Nephron (organoid): ENCODE data around the gene HAND1.
A peak's percentile ranks its signal among the peaks of the same experiment; 100 is the strongest.

Experiments used
- H3K27ac Mint-ChIP-seq, 3 experiments: 2 replicates each; pipeline ENCODE4 v1.8.0; 2020; ENCODE audit warnings: mixed read lengths in 3 of 3, mild to moderate bottlenecking in 2 of 3, moderate library complexity in 1 of 3
- H3K27me3 Mint-ChIP-seq: 2 replicates; pipeline ENCODE4 v1.8.0; 2021; ENCODE audit warnings: low read depth, mild to moderate bottlenecking, moderate library complexity, mixed read lengths
- H3K36me3 Mint-ChIP-seq: 2 replicates; pipeline ENCODE4 v1.8.0; 2020; ENCODE audit warnings: low read depth, mixed read lengths
- H3K4me1 Mint-ChIP-seq: 2 replicates; pipeline ENCODE4 v1.8.0; 2020; ENCODE audit warnings: mixed read lengths
- H3K4me3 Mint-ChIP-seq, 3 experiments: 2 replicates each; pipeline ENCODE4 v1.8.0; 2020; ENCODE audit warnings: mild to moderate bottlenecking in 3 of 3, mixed read lengths in 3 of 3, moderate library complexity in 2 of 3
- H3K9me3 Mint-ChIP-seq: 2 replicates; pipeline ENCODE4 v1.8.0; 2020; ENCODE audit warnings: mixed read lengths
- TF ChIP-seq, protein P1 (sequence below), 3 experiments: fragments of 200-600 bp; sonication (generic); IDR thresholded peaks; one replicate each; pipeline ENCODE4 v1.5.0; 2021; ENCODE audit warnings: antibody characterized with exemption in 3 of 3; ENCODE audit not compliant: unreplicated experiment in 3 of 3

HAND1 gene

DNA sequence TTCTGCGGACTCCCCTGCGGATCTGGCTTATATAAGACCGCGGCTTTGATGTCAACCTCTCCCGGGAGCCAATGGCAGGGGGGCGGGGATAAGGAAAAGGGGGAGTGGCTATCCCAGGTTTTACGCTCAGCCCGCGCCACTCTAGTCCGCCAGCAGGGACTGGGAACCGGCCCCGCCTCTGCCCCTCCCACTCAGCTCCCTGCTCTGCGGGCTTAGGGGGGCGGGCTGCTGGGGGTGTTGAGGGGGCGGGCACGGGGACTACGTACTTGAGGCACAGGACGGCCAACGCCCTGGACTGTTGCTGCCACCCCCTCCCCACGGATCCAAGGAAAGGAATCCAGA lies at the start of gene HAND1:
Gene HAND1 (minus strand): TSS at position 4 of the 342 bp plus-strand sequence. CDS start 219 bp downstream, outside the sequence.
- Mint-ChIP-seq H3K27me3 (peaks cover 100% of the 10 kb centered on the region), H3K9me3 (no peaks in the 10 kb centered on the region), H3K27ac (no peak within 1 kb of the TSS), H3K36me3 (no peaks in the 10 kb centered on the region), H3K4me1 (peaks cover 53% of the 10 kb centered on the region), H3K4me3 (peak within 1 kb of the TSS; percentile 35 to 55 (median 43))
- TF ChIP-seq, protein P1, sequence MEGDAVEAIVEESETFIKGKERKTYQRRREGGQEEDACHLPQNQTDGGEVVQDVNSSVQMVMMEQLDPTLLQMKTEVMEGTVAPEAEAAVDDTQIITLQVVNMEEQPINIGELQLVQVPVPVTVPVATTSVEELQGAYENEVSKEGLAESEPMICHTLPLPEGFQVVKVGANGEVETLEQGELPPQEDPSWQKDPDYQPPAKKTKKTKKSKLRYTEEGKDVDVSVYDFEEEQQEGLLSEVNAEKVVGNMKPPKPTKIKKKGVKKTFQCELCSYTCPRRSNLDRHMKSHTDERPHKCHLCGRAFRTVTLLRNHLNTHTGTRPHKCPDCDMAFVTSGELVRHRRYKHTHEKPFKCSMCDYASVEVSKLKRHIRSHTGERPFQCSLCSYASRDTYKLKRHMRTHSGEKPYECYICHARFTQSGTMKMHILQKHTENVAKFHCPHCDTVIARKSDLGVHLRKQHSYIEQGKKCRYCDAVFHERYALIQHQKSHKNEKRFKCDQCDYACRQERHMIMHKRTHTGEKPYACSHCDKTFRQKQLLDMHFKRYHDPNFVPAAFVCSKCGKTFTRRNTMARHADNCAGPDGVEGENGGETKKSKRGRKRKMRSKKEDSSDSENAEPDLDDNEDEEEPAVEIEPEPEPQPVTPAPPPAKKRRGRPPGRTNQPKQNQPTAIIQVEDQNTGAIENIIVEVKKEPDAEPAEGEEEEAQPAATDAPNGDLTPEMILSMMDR (IDR thresholded peaks at IDR 0.05; ENCODE audit: unreplicated experiment in 3 of 3), result no peak

DNA sequence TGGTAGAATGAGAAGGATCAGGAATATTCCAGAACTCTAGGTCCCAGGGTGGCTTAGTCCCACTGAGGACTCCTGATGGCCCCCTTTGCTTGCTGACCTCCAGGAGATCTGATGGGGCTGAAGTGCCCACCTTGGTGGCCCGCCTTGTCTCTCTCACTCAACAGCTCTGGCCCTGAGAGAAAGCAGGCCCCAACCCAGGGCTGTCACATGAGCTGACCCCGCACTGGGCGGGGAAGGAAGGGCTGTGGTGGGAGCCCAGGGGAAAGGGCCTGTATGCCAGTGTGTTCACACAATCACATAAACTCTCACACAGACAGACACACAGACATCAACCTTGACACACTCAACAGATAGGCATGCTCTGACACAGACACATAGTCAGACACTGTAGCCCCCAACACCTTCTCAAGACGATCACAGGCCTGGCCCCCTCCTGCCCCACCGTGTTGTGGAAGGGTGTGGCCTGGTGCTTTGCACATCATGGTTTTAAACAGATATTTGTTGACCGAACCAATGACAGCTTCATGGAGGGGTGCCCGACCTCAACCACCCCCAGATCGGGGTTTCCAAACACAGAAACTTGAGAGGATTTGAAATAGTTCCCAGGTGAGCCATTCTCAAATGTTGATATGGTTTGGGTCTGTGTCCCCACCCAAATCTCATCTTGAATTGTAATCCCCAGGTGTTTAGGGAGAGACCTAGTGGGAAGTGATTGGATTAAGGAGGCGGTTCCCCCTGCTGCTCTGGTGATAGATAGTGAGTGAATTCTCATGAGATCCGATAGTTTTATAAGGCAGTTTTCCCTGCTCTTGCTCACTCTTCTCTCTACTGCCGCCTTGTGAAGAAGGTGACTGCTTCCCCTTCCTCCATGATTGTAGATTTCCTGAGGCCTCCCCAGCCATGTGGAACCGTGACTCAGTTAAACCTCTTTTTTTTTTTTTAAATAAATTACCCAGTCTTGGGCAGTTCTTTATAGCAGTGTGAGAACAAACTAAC lies 48.5 kb upstream of the HAND1 start:
- no peaks in the 10 kb centered on the region for H3K9me3 Mint-ChIP-seq
- H3K27ac Mint-ChIP-seq, result no peak overlapping the region
- TF ChIP-seq, protein P1 (IDR thresholded peaks at IDR 0.05; ENCODE audit: unreplicated experiment in 3 of 3), result no peak
- H3K36me3 Mint-ChIP-seq, result no peaks in the 10 kb centered on the region
- H3K4me3 Mint-ChIP-seq, result no peak overlapping the region
- H3K4me1 Mint-ChIP-seq, result peaks cover 18% of the 10 kb centered on the region
- peaks cover 47% of the 10 kb centered on the region for H3K27me3 Mint-ChIP-seq

DNA sequence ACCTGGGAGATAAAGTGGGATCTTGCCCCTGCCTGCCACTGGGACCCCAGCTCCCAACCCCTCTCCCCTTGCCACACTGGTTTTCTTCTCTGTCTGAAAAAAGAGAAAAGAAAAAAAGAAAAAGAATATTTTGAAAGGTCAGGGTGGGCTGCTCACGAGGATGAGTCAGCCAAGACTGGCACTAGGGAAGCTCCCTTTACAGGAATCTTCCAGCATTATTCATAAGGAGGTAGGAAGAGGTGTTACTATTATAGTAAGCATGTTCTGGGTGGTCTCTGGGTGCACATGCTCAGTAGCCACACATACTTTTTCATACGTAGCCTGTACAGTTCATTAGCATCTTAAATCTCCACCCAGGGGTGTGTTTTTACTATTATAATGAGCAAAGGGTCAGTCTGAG lies 46.8 kb upstream of the HAND1 start:
- H3K27me3 Mint-ChIP-seq, result peaks cover 57% of the 10 kb centered on the region
- peaks cover 18% of the 10 kb centered on the region for H3K4me1 Mint-ChIP-seq
- TF ChIP-seq, protein P1 (IDR thresholded peaks at IDR 0.05; ENCODE audit: unreplicated experiment in 3 of 3), result no peak
- no peak overlapping the region for H3K4me3 Mint-ChIP-seq
- no peaks in the 10 kb centered on the region for H3K9me3 Mint-ChIP-seq
- H3K36me3 Mint-ChIP-seq, result no peaks in the 10 kb centered on the region
- no peak overlapping the region for H3K27ac Mint-ChIP-seq

DNA sequence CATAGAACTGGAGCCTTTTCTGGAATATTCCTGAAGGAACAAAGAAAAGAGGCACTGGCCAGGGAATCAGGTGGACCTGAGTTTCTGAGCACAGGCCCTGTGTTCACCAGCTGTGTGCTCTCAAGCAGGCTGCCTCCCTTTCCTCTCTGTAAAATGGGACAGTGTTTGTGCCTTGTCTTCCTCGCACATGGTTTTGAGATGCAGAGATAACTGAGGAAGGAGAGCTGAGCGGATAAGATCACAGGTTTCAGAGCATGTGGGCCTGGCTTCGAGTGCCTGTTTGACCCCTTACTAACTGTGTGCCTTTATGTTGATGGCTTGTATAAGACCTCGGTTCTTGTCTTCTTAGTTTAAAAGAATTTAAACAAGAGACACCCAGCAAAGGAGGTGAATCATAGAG lies 46.2 kb upstream of the HAND1 start:
- Mint-ChIP-seq H3K27me3 (peaks cover 64% of the 10 kb centered on the region), H3K9me3 (no peaks in the 10 kb centered on the region), H3K4me3 (no peak overlapping the region), H3K4me1 (peaks cover 24% of the 10 kb centered on the region), H3K36me3 (no peaks in the 10 kb centered on the region), H3K27ac (peak overlapping the region; percentile 23 to 64 (median 49))
- TF ChIP-seq, protein P1 (IDR thresholded peaks at IDR 0.05; ENCODE audit: unreplicated experiment in 3 of 3), result no peak

DNA sequence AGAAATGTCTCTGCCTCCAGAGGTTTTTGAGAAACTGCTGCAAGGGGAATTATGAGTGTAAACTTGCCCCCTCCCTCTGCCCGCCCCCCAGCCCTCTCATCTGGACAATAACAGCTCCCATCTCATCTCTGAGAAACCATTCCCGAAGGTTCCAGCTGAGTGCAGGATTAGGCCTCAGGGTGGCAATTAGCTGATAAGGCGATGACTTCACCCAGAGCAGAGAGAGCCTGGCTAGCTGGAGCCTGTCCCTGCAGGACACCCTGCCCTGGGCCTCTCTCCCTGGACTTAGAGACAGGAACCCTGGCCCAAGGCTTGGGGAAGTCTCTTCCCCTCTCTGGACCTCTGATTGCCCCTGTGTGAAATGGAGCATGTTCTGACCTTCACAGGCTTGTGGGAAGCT lies 45.7 kb upstream of the HAND1 start:
- Mint-ChIP-seq H3K27me3 (peaks cover 68% of the 10 kb centered on the region), H3K4me1 (peaks cover 24% of the 10 kb centered on the region), H3K36me3 (no peaks in the 10 kb centered on the region), H3K4me3 (no peak overlapping the region), H3K27ac (peak overlapping the region; percentile 23 to 64 (median 49)), H3K9me3 (no peaks in the 10 kb centered on the region)
- TF ChIP-seq, protein P1 (IDR thresholded peaks at IDR 0.05; ENCODE audit: unreplicated experiment in 3 of 3), result no peak
